ENCODE measurements around the gene GLI1. TPM values are rescaled to one million over a fixed set of nuclear protein-coding genes. Genes with fewer than 3 reads are reported as not detected.

GLI1 gene
- total and polyA plus RNA-seq, 11 donors, result 0.08 to 2.6 (median 0.83) TPM

DNA sequence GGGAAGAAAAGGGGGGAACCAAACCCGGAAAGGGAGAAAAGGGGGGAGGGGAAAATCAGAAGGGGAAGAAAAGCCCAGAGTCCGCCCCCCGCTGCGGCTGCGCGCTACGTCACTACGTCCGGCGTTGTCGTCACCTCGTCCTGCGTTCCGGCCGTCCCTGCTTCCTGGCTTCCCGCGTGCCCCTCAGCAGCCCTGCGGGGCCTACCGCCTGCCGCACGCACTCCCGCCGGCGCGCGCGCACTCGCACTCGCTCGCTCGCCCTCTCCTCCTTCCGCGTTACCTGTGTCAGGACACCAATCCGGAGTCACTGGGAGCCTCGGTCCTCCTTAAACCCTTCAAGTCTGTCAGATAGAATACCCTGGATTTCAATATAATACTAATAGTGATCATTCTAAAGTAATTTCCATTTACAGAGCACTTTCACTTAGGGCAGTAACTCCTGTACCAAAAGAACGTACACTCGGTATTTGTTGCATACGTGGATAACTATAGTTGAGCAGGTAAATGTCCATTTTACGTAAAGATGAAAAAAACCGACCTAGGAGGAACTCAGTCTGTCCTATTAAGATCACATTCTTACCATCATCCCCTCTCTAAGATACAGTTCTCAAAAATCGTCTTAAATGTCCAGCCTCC lies 28.5 kb upstream of the GLI1 start, which contains the start of gene R3HDM2:
TSS of gene R3HDM2 (minus strand) at position 113 of the 636 bp plus-strand sequence. CDS start 120,615 bp downstream, outside the sequence.
- no peaks in the 10 kb centered on the region for H3K36me3 ChIP-seq
- intact Hi-C loops (cut with DNase I), result loop anchor here in 1 of 10 donors (2.0 kb wide), 1 partner anchor 22 kb away; no protein-coding TSS in a partner anchor
- 3 to 5% (median 4%) methylated on average over 24 to 41 of the region's 41 CpGs for WGBS, 4 donors
- H3K27me3 ChIP-seq, result no peaks in the 10 kb centered on the region
- no peaks in the 10 kb centered on the region for H3K9me3 ChIP-seq
- peak within 1 kb of the TSS; percentile 85 to 99 (median 93) for H3K27ac ChIP-seq
- DNase-seq (peak; percentile 95 to 98 (median 97)), ATAC-seq (peak; percentile 91 to 99 (median 98))
- H3K4me3 ChIP-seq, result peak within 1 kb of the TSS; percentile 40 to 93 (median 72)
- peaks cover 0 to 23% (median 11%) of the 10 kb centered on the region in 12 donors for H3K4me1 ChIP-seq
- TF ChIP-seq, protein P1, sequence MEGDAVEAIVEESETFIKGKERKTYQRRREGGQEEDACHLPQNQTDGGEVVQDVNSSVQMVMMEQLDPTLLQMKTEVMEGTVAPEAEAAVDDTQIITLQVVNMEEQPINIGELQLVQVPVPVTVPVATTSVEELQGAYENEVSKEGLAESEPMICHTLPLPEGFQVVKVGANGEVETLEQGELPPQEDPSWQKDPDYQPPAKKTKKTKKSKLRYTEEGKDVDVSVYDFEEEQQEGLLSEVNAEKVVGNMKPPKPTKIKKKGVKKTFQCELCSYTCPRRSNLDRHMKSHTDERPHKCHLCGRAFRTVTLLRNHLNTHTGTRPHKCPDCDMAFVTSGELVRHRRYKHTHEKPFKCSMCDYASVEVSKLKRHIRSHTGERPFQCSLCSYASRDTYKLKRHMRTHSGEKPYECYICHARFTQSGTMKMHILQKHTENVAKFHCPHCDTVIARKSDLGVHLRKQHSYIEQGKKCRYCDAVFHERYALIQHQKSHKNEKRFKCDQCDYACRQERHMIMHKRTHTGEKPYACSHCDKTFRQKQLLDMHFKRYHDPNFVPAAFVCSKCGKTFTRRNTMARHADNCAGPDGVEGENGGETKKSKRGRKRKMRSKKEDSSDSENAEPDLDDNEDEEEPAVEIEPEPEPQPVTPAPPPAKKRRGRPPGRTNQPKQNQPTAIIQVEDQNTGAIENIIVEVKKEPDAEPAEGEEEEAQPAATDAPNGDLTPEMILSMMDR (IDR thresholded peaks at IDR 0.05), result no peak
- peak in 1 of 2 donors; percentile 92 for TF ChIP-seq POLR2A (IDR thresholded peaks at IDR 0.05)

DNA sequence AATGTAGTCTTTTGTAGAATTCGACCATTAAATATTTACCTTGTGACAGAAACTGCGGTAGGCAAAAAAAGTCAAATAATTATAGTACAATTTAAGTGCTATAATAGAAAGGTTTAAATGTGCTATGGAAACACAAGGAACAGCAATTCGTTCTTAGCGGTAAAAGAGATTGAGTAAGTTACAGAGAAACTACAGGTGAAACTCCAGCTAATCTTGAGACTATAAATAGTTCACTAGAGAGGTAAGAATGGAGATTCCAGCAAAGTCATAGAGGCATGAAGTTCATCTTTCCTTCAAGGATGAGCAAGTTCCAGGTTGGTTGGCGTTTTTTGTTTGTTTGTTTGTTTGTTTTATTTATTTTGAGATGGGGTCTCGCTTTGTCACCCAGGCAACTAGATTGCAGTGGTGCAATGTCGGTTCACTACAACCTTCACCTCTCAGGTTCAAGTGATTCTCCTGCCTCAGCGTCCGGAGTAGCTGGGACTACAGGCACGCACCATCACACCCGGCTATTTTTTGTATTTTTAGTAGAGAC lies 27.9 kb upstream of the GLI1 start:
- intact Hi-C loops (cut with DNase I), result loop anchor here in 1 of 10 donors (2.0 kb wide), 1 partner anchor 21 kb away; no protein-coding TSS in a partner anchor
- 92 to 96% (median 95%) methylated on average over 11 of the region's 11 CpGs for WGBS, 4 donors
- peak overlapping the region in 11 of 12 donors; percentile 85 to 99 (median 93) for H3K27ac ChIP-seq

DNA sequence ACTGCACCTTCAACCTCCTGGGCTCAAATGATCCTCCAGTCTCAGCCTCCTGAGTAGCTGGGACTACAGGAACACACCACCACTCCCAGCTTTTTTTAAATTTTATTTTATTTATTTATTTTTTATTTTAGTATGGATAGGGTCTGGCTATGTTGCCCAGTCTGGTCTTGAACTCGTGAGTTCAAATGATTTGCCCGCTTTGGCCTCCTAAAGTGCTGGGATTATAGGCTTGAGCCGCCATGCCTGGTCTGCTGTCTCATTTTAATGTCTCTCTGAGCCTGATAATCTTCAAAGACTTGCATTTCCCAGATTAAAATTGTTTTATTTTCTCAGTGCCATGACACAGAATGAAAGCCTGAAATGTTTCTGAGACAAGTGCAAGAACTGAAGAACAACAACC lies 26.2 kb upstream of the GLI1 start:
- intact Hi-C loops (cut with DNase I), result no loop called here
- ATAC-seq (no peak), DNase-seq (no peak)
- Histone ChIP-seq H3K36me3 (no peaks in the 10 kb centered on the region), H3K4me3 (no peak overlapping the region), H3K27me3 (no peaks in the 10 kb centered on the region), H3K4me1 (peaks cover 0 to 23% (median 11%) of the 10 kb centered on the region in 12 donors), H3K9me3 (no peaks in the 10 kb centered on the region), H3K27ac (no peak overlapping the region)
- no peak for TF ChIP-seq POLR2A (IDR thresholded peaks at IDR 0.05)
- TF ChIP-seq, protein P1 (IDR thresholded peaks at IDR 0.05), result no peak
- 77 to 93% (median 78%) methylated on average over 3 of the region's 3 CpGs for WGBS, 4 donors

More for the DNA sequence above, 27.9 kb upstream of the GLI1 start:
- no peak for DNase-seq
- no peaks in the 10 kb centered on the region for H3K36me3 ChIP-seq
- peaks cover 0 to 23% (median 11%) of the 10 kb centered on the region in 12 donors for H3K4me1 ChIP-seq
- no peak for TF ChIP-seq POLR2A (IDR thresholded peaks at IDR 0.05)
- TF ChIP-seq, protein P1 (IDR thresholded peaks at IDR 0.05), result no peak
- no peak for ATAC-seq
- no peaks in the 10 kb centered on the region for H3K9me3 ChIP-seq
- H3K27me3 ChIP-seq, result no peaks in the 10 kb centered on the region
- H3K4me3 ChIP-seq, result peak overlapping the region in 9 of 12 donors; percentile 40 to 93 (median 74)

DNA sequence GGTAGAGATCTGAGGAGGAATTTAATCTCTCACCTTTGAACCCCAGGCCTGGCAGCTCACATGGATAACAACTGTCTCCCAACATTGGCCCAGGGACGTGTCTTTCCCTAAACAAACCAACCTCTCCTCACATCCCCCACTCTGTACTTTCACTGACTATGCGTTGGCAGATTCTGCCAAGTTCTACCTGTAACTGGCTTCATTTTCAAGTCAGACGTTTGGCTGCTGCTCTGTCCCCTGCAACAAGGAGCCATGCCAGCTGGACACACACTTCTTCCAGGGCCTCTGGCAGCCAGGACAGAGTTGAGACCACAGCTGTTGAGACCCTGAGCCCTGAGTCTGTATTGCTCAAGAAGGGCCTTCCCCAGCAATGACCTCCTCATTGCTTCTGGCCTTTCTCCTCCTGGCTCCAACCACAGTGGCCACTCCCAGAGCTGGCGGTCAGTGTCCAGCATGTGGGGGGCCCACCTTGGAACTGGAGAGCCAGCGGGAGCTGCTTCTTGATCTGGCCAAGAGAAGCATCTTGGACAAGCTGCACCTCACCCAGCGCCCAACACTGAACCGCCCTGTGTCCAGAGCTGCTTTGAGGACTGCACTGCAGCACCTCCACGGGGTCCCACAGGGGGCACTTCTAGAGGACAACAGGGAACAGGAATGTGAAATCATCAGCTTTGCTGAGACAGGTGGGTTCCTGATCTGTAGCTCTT lies 24.9 kb upstream of the GLI1 start, which contains the start of gene INHBC:
TSS of gene INHBC (plus strand) at position 268 of the 707 bp plus-strand sequence. CDS start at position 371, 103 bp downstream.
- Histone ChIP-seq H3K4me1 (peaks cover 0 to 11% (median 6%) of the 10 kb centered on the region in 12 donors), H3K4me3 (no peak within 1 kb of the TSS), H3K9me3 (no peaks in the 10 kb centered on the region), H3K27me3 (no peaks in the 10 kb centered on the region), H3K36me3 (no peaks in the 10 kb centered on the region), H3K27ac (no peak within 1 kb of the TSS)
- ATAC-seq (no peak), DNase-seq (no peak)
- TF ChIP-seq, protein P1 (IDR thresholded peaks at IDR 0.05), result no peak
- no peak for TF ChIP-seq POLR2A (IDR thresholded peaks at IDR 0.05)
- intact Hi-C loops (cut with DNase I), result no loop called here
- WGBS, 4 donors, result 59 to 78% (median 71%) methylated on average over 6 to 8 of the region's 8 CpGs
